RWPE2 (cell line): ENCODE data around the gene DENND5B.
"Not testable (repeated sequence)": the region's sequence is repeated elsewhere in the genome, so short reads cannot be mapped to it uniquely, and the experiment has no call there.

Source experiments
- ATAC-seq: fragments of 200-7000 bp; cut with Tn5 transposase; 3 replicates; pipeline ENCODE4 v1.9.1; 2021; ENCODE audit warnings: low read depth
- DNase-seq: peaks from one replicate; pipeline ENCODE4 v3.0.0-alpha.2; 2020; ENCODE audit warnings: low spot score
- H3K27ac ChIP-seq: fragments of 450-650 bp; 2 replicates; pipeline ENCODE4 v1.5.1; 2017; ENCODE audit warnings: mild to moderate bottlenecking; ENCODE audit not compliant: poor library complexity, severe bottlenecking
- H3K27me3 ChIP-seq: fragments of 250-450 bp; sonication (Bioruptor Pico); 2 replicates; pipeline ENCODE4 v1.5.1; 2021; ENCODE audit warnings: mild to moderate bottlenecking, moderate library complexity; ENCODE audit not compliant: insufficient read depth, poor library complexity, severe bottlenecking
- H3K36me3 ChIP-seq: fragments of 250-450 bp; sonication (Bioruptor Pico); 2 replicates; pipeline ENCODE4 v1.5.1; 2020; ENCODE audit warnings: low read depth, mild to moderate bottlenecking, moderate library complexity
- H3K4me1 ChIP-seq: fragments of 250-450 bp; sonication (Bioruptor Pico); 2 replicates; pipeline ENCODE4 v1.5.1; 2021; ENCODE audit warnings: mild to moderate bottlenecking, moderate library complexity; ENCODE audit not compliant: insufficient read depth, poor library complexity, severe bottlenecking
- H3K4me3 ChIP-seq: fragments of 250-450 bp; sonication (Bioruptor Pico); 2 replicates; pipeline ENCODE4 v1.5.1; 2021; ENCODE audit warnings: mild to moderate bottlenecking, moderate library complexity; ENCODE audit not compliant: severe bottlenecking
- H3K9me3 ChIP-seq: fragments of 250-450 bp; sonication (Bioruptor Pico); 2 replicates; pipeline ENCODE4 v1.5.1; 2021; ENCODE audit warnings: mild to moderate bottlenecking, moderate library complexity; ENCODE audit not compliant: severe bottlenecking
- CTCF ChIP-seq: fragments of 450-650 bp; IDR thresholded peaks from one replicate; pipeline ENCODE4 v1.5.1; 2017; ENCODE audit warnings: mild to moderate bottlenecking, moderate library complexity; ENCODE audit not compliant: poor library complexity, severe bottlenecking

Gene DENND5B

GRCh38 chr12:31570880-31571279 is 20.1 kb downstream of the DENND5B start:
- H3K4me1 ChIP-seq, result peaks cover 13% of the 10 kb centered on the region
- ATAC-seq (no peak), DNase-seq (no peak)
- no peak overlapping the region for H3K27ac ChIP-seq
- H3K27me3 ChIP-seq, result no peaks in the 10 kb centered on the region
- no peaks in the 10 kb centered on the region for H3K9me3 ChIP-seq
- no peak for TF ChIP-seq CTCF
- H3K36me3 ChIP-seq, result no peaks in the 10 kb centered on the region
- H3K4me3 ChIP-seq, result no peak overlapping the region

DNA sequence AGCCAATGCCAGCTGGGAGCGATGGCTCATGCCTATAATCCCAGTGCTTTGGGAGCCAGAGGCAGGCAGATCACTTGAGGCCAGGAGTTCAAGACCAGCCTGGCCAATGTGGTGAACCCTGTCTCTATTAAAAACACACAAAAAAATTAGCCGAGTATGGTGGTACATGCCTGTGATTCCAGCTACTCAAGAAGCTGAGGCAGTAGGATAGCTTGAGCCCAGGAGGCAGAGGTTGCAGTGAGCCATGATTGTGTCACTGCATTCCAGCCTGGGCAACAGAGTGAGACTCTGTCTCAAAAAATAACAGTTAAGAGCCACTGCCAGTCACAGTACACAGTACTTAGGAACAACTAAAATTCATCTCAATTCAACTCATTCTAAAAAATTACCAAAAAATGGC is 21.4 kb downstream of the DENND5B start:
- H3K4me1 ChIP-seq, H3K36me3 ChIP-seq, H3K4me3 ChIP-seq, H3K27ac ChIP-seq, H3K9me3 ChIP-seq, DNase-seq, H3K27me3 ChIP-seq, ATAC-seq: not testable (repeated sequence)

DNA sequence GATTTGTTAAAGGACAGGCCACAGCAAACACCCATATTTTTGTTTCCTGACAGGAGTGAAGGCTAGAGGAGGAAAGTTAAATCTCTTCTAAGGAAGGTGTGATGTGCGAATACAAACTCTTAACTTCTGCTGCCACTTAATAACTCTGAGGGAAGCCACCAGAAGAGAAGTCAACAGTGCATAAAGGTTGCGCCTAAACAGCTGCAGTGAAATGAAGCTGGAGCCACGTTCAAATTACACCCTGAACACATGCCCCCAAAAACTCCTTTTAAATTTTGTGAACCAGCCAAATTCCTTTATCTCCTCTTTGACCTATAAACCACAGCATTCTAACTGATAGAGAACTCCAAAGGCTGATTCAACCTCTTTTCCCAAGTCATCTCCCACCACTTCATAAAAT is 22.4 kb downstream of the DENND5B start:
- no peak overlapping the region for H3K27ac ChIP-seq
- H3K27me3 ChIP-seq, result no peaks in the 10 kb centered on the region
- no peaks in the 10 kb centered on the region for H3K36me3 ChIP-seq
- ATAC-seq (no peak), DNase-seq (no peak)
- no peaks in the 10 kb centered on the region for H3K4me1 ChIP-seq
- TF ChIP-seq CTCF, result no peak
- no peaks in the 10 kb centered on the region for H3K9me3 ChIP-seq
- no peak overlapping the region for H3K4me3 ChIP-seq

- ATAC-seq, result no peak
These were observed 23.9 kb downstream of the DENND5B start for GRCh38 chr12:31567029-31567428.

GRCh38 chr12:31566547-31566946 is 24.4 kb downstream of the DENND5B start:
- no peaks in the 10 kb centered on the region for H3K27me3 ChIP-seq
- no peak for DNase-seq
- TF ChIP-seq CTCF, result no peak
- H3K9me3 ChIP-seq, result no peaks in the 10 kb centered on the region
- no peaks in the 10 kb centered on the region for H3K36me3 ChIP-seq
- H3K27ac ChIP-seq, result no peak overlapping the region
- no peak for ATAC-seq
- no peaks in the 10 kb centered on the region for H3K4me1 ChIP-seq
- no peak overlapping the region for H3K4me3 ChIP-seq

More at GRCh38 chr12:31567029-31567428, 23.9 kb downstream of the DENND5B start:
- Histone ChIP-seq H3K4me3 (no peak overlapping the region), H3K27me3 (no peaks in the 10 kb centered on the region), H3K36me3 (no peaks in the 10 kb centered on the region), H3K4me1 (no peaks in the 10 kb centered on the region), H3K9me3 (no peaks in the 10 kb centered on the region), H3K27ac (no peak overlapping the region)
- DNase-seq, result no peak
- TF ChIP-seq CTCF, result no peak
